ENCODE results near the gene PTPDC1.
"Not testable (repeated sequence)": the region's sequence is repeated elsewhere in the genome, so short reads cannot be mapped to it uniquely, and the experiment has no call there.

PTPDC1 gene

DNA sequence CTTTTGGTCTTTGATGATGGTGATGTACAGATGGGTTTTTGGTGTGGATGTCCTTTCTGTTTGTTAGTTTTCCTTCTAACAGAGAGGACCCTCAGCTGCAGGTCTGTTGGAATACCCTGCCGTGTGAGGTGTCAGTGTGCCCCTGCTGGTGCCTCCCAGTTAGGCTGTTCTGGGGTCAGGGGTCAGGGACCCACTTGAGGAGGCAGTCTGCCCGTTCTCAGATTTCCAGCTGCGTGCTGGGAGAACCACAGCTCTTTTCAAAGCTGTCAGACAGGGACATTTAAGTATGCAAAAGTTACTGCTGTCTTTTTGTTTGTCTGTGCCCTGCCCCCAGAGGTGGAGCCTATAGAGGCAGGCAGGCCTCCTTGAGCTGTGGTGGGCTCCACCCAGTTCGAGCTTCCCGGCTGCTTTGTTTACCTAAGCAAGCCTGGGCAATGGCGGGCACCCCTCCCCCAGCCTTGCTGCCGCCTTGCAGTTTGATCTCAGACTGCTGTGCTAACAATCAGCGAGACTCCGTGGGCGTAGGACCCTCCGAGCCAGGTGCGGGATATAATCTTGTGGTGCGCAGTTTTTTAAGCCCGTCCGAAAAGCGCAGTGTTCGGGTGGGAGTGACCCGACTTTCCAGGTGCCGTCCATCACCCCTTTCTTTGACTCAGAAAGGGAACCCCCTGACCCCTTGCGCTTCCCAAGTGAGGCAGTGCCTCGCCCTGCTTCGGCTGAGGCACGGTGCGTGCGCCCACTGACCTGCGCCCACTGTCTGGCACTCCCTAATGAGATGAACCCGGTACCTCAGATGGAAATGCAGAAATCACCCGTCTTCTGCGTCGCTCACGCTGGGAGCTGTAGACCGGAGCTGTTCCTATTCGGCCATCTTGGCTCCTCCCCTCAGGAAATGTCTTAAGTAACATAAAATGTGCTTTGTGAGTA is 10.2 kb downstream of the PTPDC1 start:
- not testable (repeated sequence) for DNase-seq

GRCh38 chr9:94096819-94097577 is 12.7 kb downstream of the PTPDC1 start:
- no peak for DNase-seq

DNA sequence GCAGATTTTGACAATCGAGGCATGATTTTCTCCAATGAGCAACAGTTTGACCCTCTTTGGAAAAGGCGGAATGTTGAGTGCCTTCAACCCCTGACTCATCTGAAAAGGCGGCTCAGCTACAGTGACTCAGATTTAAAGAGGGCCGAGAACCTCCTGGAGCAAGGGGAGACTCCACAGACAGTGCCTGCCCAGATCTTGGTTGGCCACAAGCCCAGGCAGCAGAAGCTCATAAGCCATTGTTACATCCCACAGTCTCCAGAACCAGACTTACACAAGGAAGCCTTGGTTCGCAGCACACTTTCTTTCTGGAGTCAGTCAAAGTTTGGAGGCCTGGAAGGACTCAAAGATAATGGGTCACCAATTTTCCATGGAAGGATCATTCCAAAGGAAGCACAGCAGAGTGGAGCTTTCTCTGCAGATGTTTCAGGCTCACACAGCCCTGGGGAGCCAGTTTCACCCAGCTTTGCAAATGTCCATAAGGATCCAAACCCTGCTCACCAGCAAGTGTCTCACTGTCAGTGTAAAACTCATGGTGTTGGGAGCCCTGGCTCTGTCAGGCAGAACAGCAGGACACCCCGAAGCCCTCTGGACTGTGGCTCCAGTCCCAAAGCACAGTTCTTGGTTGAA is 13.6 kb downstream of the PTPDC1 start:
- no peak for DNase-seq

DNA sequence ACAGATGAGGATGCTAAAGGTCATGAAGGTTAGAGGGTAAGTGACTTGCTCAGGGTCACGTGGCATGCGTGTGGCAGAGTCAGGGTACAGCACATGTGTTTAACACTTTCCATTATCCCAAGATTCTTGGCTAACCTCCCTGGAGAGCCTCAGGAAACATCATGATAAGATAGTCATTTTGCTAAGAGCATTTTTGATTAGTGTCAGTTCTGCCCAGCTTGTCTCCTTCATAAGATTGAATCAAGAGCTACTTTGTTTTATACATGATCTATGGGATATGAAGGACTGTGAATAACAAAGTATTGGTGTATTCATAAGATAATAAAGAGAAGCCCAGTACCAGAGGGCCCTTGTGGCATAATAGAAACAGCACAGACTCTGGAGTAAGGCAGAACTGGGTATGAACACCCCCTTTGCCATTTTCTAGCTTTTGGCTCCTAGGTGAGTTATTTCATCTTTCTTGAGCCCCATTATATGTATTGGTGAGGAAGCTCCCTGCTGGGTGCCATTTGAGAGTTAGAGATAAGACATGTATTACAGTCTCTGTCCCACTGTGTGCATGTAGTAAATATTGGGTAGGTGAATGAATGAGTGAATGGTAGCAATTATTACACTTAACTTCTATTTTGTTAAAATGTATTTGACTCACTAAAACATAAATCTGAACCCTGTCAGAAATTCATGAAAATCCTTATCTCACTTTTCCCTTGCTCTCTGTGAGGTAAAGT is 16.1 kb downstream of the PTPDC1 start:
- no peak for DNase-seq

GRCh38 chr9:94101162-94101853 is 17.0 kb downstream of the PTPDC1 start:
- no peak for DNase-seq

- DNase-seq, result no peak
Measured at GRCh38 chr9:94108584-94108983, 24.3 kb downstream of the PTPDC1 start.

- DNase-seq, result no peak
Measured at GRCh38 chr9:94110821-94111252, 26.6 kb downstream of the PTPDC1 start.

DNA sequence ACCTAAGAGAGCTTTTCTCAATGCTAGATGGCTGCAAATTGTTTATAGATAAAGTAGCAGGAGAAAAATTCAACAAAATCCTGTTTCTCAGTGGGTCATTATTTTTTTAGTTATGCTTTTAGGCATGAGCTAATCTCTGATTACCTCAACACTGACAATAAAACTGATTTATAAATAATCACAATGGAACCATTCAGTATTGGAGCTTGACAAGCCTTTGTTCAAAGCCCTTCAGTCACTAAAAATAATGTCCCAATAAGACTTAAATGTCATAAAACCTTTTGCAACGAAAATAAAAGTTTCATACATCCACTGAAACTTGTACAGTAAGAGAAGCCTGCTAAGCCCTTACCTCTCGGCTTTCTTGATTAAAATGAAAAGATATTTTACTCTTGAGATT is 27.2 kb downstream of the PTPDC1 start:
- no peak for DNase-seq

GRCh38 chr9:94112716-94113465 is 28.6 kb downstream of the PTPDC1 start:
- no peak for DNase-seq

DNA sequence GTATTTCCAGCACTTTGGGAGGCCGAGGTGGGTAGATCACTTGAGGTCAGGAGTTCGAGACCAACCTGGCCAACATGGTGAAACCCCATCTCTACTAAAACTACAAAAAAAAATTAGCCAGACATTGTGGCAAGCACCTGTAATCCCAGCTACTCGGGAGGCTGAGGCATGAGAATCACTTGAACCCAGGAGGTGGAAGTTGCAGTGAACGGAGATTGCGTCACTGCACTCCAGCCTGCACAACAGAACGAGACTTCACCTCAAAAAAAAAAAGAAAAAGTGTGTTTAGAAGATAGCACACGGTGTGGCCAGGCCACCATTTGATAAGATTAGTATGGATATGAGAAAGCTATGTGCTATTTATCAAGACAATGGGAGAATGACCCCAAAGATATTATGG is 35.8 kb downstream of the PTPDC1 start:
- not testable (repeated sequence) for DNase-seq

DNA sequence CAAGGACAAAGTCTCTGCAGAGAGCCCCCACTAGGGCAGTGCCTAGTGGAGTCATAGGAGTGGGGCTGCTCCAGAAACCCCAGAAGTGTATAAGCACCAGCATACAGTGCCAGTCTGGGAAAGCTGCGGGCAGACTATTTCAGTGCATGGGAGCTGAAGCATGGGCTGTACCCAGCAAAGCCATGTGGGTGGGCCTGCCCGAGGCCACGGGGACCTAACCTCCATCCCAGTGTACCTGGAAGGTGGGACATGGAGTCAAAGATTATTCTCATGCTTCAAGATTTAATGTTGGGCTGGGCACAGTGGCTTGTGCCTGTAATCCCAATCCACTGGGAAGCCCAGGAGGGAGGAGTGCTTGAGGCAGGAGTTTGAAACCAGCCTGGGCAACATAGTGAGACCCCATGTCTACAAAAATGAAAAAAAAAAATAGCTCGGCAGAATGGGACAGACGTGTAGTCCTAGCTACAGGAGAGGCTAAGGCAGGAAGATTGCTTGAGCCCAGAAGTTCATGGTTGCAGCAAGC is 36.7 kb downstream of the PTPDC1 start:
- no peak for DNase-seq

DNA sequence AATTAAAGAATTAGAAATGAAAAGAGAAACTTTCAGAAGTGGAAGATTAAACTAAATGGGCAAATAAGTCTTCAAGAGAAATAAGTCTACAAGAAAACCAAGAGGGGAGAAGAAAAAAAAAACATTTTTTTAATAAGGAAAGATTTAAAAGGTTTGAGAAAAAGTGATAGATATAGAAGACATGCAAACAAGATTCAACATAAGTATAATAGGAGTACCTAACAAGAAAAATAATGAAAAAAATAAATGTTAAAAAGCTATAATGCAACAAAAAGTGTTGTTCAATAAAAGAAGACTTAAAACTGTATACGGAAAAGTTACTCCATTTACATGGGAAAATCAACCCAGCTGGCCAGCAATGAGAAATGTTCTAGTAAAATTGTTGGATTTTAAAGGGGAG is 42.6 kb downstream of the PTPDC1 start:
- DNase-seq, result no peak

GRCh38 chr9:94127806-94128205 is 43.5 kb downstream of the PTPDC1 start:
- DNase-seq, result no peak

DNA sequence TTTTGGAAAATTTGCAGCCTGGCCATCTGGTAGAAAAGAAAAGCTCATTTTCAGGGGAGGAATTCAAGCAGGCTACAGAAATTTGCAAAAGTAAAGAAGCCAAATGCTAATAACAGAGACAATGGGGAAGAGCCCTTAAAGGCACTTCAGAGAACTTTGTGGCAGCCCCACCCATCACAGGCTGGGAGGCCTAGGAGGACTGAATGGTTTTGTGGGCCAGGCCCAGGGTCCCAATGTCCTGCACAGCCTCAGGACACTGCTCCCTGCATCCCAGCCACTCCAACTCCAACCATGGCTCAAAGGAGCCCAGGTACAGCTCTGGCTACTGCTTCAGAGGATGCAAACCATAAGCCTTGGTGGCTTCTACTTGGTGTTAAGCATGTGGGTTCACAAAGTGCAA is 44.3 kb downstream of the PTPDC1 start:
- DNase-seq, result no peak

- DNase-seq, result no peak
Measured at GRCh38 chr9:94134629-94135028, 50.4 kb downstream of the PTPDC1 start.

GRCh38 chr9:94135222-94135621 is 51.0 kb downstream of the PTPDC1 start:
- DNase-seq, result no peak

DNA sequence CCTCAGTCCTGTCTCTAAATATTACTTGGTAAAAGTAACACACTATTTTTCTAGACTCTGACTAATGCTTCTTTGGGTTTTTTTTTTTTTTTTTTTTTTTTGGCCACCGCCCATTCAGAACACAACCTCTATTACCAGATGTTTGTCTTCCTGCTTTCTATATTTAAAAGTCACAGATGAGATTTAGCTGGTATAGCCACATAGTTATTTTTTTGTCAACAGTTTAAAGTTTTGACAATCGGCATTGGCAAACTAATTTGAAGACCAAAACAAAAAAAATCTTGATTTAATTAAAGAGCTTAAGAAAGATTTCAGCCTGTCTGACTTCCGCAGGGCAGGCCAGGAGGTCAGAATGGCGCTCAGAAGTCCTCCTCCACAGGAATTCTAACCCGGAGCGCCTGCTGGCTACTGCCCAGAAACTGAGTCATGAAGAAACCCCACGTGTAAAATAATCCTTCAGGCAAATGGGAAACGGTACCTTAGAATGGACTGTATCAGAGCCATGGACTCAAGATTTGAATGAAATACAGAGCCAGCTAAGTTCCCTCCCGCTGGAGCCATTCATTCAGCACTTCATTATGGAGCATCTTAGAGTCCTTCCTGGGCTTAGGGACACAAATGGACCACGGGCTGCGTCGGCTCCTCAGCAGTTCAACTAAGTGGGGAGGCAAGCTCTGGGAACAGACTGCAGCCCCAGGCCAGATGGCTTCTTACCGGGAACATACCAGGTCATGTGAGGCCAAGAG is 55.6 kb downstream of the PTPDC1 start:
- no peak for DNase-seq

- no peak for DNase-seq
Measured at GRCh38 chr9:94140418-94140780, 56.1 kb downstream of the PTPDC1 start.

DNA sequence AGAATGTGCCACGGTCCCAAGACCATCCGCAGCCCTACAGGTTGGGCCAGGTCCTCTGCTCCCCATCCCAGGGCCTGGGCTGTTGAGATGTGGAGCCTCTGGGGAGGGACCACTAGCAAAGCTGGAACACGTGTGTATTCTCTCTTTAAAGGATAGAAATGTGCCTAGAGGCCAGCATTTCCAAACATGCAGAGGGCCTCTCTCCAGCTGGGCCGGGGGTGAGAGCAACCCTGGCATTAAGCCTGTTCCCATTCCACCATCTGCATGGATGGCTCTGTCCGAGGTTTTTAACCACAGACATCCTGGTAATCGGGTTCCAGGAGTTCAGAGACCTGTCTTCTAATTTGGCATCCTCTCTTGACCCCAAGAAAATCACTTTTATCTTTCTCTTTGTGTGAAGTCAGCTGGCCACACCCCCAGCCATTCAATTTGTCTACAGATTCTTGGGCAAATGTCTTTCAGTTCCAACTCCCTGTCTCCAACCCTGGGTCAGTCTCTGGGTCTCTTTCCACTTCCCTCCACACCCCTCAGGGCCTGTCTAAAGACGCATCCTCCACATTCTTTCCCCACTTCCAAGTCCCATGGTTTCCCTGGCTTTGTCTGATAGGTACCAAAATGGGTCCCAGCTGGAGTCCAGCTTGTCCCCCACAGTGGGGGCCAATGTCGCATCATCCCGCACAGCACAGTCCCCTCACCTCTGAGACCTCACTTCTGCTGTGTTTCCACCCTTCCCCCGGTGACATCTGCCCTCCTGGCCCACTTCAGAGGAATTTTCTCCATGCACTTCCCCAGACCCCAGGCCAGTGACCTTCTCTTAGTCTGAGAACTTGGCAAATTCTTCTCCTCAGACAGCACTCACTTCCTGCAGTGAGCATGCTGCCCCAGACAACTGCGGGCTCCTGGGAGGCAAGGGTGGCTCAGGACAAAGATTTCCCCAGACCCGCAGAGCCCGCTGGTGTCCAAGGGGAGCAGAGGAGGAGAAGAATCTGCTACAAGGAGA is 56.8 kb downstream of the PTPDC1 start:
- DNase-seq, result no peak
